Stimulated activated CD4-positive, alpha-beta T cell treated with anti-CD3 and anti-CD28 coated beads, Interleukin-2, amount 100 ng/mL, for 24 hours (primary cell): ENCODE data around the gene TBXA2R.
"Not testable (repeated sequence)": the region's sequence is repeated elsewhere in the genome, so short reads cannot be mapped to it uniquely, and the experiment has no call there.

Experiments used
- DNase-seq, 2 donors: peaks; one replicate each; pipeline ENCODE4 v3.0.0-alpha.2; 2020

The TBXA2R gene

DNA sequence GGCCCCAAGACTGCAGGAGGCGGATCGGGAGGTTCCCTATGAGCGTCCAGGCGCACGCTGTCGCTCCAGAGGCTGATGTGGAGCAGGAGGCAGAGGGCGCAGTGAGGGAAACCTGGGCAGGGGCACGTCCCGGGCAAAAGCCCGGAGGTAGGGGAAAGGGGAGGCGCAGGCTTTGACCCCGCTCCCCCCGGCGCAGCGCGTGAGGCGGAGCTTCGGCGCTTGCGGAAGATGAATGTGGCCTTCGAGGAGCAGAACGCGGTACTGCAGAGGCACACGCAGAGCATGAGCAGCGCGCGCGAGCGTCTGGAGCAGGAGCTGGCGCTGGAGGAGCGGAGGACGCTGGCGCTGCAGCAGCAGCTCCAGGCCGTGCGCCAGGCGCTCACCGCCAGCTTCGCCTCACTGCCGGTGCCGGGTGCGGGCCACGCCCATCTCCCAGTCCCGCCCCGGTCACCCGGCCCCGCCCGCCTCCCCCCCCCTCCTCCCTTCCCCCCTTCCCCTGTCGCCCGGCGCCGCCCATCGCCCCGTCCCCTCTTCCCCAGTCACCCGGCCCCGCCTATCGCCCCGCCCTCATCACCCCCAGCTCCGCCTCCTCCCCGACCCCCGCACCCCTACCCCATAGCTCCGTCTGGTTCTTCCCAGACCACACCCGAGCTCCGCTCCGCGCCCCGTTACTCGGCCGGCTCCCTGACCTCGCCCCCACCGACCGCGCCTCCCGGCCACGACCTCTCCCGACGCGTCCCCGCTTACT, 29.8 kb downstream of the TBXA2R start:
- DNase-seq: no peak

DNA sequence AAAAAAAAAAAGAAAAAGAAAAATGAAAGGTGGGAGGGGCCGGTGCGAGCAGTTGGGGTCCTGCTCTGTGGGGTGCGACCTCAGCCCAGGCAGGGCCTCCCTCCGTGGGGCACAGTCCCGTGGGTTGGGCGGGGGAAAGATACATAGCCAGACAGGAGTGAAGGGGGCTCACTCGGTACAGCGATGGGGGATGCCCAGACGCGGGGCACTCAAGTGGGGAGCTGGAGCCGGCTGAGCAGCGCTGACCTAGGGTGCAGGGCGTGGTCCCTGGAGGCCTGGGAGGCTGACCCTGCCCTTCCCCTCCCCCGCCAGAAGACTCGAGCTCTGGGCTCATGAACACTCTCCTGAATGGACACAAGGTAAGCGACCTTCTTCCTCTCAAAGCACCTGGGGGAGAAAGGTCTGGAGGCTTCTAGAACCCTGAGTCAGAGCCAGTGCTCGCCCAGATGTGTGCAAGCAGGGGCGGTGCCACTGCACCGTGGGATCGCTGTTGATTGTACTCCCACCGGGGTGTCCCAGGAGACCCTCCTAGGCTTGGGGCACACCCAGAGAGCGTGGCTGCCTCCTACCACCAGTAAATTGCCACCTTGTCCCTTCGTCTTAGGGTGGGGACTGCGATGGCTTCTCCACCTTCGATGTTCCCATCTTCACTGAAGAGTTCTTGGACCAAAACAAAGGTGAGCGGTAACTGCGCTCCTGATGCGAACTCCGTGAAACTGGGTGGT, 30.6 kb downstream of the TBXA2R start:
- DNase-seq: no peak

DNA sequence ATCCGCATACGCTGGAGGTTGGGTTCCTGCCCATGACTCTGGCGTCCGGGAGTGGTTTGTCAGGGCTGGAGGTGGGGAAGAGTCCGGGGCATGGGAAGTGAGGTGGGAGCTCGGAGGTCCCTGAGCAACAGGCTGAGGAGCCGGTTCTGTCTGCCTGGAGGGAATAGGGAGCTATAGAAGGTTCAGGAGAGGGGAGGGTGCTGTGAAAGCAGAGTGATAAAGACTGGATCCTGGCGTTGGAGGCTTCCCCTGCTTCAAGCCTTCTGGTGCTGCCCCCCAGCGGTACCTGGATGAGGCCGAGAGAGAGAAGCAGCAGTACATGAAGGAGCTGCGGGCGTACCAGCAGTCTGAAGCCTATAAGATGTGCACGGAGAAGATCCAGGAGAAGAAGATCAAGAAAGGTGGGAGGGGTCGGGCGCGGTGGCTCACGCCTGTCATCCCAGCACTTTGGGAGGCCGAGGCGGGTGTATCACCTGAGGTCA, 31.4 kb downstream of the TBXA2R start:
- DNase-seq: no peak

DNA sequence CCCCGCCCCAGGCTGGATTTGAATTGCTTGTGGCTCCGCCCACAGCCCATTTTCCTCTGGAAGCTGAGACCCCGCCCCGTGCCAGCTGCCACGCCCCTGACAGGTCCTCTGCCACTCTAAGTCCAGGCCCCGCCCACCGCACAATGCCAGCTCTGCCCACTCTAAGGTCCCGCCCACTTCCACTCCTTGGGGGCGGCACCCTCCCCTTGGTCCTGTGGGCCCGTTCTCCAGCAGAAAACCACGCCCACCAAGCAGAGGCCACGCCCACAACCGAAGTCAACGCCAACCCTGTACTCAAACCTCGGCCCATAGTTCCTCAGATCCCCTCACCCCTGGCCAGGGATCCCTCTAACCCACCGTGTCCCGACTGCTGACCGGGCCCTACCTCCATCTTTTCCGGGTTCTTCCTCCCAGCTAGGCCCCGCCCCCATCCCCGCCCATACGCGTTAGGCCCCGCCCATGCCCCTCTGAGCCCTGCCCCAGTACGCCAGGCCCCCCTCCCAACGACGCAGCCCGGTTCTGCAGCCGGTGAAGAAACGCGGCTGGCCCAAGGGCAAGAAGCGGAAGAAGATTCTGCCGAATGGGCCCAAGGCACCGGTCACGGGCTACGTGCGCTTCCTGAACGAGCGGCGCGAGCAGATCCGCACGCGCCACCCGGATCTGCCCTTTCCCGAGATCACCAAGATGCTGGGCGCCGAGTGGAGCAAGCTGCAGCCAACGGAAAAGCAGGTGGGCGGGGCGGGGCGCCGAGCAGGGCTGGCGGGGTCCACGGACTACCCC, 32.6 kb downstream of the TBXA2R start:
- peak; percentile 82 to 95 for DNase-seq

DNA sequence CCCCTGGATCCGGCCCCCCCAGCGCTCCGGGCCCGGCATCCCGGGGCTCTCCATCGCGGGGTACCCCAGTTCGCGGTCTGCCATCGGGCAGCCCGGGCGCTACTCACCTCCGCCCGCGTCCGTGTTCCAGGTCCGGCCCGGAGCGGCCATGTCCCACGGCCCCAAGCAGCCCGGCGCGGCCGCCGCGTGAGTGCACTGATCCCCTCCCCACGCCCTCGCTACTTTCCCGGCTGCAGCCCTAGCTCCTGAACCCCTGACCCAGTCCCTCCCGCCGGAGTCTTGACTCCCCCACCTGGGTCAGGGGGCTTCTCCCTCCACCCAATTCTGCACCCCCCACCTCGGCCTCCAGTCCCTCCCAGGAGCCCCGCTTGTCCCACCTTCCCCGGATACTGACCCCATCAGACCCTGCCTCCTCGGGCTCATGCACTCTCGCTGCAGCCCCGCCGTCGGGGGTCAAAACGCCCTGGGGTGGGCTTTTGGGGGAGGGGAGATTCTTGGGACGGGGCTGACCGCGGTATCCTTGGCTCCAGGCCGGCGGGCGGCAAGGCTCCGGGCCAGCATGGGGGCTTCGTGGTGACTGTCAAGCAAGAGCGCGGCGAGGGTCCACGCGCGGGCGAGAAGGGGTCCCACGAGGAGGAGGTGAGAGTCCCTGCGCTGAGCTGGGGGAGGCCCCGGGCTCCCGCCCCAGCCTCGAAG, 33.4 kb downstream of the TBXA2R start:
- peak; percentile 36 to 40 for DNase-seq

DNA sequence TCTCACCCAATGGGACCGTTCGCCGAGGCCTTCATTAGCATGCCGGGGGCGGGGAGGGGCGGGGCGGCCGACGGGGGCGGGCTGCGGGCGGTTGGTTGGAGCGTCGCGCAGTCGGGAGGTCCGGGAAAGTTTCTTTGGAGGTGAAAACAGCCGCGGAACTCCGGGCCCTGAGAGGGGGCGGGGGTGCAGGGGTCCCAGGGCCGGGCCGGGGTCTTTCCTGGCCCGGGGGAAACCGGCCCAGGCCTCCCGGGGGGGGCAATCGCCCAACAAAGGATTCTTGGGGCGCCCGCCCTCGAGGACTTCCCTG, 33.9 kb downstream of the TBXA2R start, which contains the start of gene HMG20B:
TSS of gene HMG20B (plus strand) at position 90 of the 307 bp plus-strand sequence. CDS start 366 bp downstream, outside the sequence.
- no peak for DNase-seq

DNA sequence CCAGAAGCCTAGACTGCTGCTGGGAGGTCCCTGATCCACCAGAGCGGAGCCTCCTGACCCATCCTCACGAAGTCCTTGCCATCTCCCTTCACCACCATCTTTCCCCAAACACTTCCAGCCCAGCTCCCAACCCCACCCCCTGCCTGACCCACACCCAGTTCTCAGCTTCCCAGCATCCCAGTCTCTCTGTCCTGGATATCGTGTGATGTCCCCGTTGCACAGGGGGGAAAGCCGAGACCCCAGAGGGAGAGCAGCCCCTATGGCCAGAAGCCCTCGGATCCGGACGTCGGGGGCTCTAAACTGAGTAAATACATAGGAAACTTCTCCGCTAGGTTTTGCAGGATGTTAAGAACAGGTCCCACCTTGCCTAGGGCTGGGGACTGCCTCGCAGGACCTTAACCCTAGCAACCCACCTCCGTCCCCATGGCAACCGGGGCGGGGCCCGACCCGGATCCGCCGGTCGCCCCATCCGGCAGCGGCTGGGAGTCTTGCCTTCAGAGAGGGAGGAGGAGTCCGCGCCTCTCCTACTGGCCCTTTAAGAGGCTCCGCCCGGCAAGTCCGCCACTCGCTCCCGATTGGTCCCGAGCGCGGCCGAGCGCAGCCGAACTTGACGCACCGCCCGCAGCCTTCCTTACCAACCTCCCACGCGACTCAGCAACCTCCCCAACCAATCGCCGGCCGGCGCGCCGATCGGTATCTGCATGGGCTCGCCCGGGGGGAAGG, 34.4 kb downstream of the TBXA2R start:
- DNase-seq: peak; percentile 99 to 100

DNA sequence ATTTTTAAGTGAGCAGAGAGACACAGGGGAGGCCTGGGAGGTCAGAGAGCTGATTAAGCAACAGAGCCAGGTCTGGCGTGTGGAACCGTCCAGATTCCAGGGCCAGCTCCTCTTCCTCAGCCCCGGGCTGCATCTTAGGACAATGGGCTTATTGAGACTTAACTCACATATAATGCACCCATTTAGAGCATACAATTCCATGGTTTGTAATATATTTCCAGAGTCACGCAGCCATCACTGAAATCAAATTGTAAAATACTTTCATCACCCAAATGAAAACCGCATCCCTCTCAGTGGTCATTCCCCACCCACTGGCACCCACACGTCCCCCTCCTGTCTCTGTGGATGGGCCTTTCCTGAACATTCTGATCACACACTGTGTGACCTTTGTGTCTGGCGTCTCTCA, 36.1 kb downstream of the TBXA2R start:
- DNase-seq: no peak

DNA sequence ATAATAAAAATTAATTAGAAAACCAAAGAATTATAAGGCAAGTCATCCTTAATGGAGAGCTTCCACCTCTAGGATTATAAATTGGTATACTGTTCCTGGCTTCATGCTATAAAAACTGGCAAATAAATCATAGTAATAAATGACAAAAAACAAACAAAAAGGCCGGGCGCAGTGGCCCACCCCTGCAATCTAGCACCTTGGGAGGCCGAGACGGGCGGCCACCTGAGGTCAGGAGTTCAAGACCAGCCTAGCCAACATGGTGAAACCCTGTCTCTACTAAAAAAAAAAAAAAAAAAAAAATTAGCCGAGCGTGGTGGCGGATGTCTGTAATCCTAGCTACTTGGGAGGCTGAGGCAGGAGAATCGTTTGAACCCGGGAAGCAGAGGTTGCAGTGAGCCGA, 36.6 kb downstream of the TBXA2R start:
- DNase-seq: not testable (repeated sequence)

DNA sequence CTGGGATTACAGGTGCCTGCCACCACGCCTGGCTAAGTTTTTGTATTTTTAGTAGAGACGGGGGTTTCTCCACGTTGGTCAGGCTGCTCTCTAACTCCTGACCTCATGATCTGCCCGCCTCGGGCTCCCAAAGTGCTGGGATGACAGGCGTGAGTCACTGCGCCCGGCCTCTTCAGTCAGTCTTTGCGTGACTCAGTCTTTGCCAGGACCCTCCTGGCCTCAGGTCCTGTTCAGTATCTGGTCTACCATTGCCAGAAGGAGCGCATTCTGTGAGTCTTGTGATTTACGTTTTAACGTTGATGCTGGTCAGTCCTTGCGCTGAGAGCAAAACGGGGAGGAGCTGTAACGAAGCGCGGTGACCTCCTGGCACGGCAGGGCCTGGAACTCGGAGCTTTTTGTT, 41.5 kb downstream of the TBXA2R start:
- DNase-seq: no peak

DNA sequence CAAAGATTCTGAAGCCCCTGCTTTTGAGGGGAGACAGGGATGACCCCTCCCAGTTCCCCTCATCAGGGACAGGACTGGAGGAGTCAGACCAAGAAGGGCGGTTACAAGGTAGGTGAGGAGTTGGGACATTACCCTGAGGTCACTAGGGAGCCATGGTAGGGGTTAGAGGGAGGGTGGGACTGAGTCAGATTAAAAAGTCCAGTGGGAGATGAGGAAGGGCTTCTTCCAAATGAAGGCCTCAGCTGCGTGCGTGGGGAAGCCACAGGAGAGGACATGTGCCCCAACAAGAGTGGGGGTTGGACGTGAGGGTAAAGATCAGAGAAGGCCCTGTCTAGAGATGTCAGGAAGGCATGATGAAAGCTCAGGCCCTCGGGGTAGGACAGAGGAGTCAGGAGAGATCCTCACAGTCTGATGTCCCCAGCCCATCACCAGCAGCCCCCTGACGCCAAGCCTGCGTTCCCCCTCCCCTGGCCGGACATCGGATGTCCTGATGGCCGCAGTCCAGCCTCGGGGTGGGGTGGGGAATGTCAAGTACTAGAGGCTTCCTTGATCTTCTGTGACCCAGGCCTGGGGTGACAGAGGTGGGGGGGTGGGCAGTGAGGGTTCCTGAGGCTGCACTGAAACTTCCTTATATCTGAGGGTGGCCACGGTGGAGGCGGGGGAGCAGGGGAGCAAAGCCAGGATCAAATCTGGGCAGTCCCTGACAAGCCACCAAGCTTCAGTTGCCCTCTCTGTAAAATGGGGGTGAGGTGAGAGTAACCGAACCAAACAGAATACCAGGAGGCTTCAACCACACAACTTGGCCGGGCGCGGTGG, 42.8 kb downstream of the TBXA2R start:
- DNase-seq: no peak

DNA sequence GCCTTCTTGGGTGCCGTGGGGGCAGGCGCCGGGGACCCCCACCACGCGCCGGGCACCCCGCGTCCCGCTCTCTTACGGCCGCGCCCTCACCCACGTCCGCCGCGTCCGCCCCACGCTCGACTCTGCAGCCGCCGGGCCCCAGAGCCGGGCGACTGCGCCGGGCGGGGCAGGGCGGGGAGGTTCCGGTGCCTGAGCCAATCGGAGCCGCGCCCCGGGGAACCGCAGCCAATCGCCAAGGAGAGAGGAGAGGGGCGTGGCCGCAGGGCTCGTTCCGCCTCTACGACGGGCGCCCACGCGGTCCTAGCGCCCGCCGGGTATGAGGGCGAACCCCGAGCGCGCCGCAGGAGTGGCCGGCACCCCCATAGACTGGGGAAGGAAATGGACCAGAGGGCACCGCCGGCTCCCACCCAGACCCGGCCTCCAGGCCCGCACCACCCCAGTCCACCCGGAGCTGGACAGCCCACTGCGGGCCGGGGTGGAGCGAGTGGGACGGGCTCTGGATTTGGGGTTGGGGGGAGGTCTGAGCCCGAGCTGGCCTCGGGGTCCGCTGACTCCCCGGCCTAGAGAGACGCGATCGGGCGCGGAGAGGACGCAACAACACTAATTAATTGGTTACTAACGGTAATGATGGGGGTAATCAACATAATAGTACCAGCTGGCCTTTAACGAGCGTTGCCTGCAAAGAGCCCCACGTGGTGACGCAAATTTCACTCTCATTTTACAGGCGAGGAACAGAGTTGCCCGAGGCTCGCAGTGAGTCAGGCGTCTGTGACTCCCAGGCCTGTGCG, 49.0 kb downstream of the TBXA2R start, which contains the start of gene MFSD12:
TSS of gene MFSD12 (minus strand) at position 126 of the 788 bp plus-strand sequence. CDS start 183 bp downstream, outside the sequence.
- DNase-seq: peak; percentile 97 to 98

DNA sequence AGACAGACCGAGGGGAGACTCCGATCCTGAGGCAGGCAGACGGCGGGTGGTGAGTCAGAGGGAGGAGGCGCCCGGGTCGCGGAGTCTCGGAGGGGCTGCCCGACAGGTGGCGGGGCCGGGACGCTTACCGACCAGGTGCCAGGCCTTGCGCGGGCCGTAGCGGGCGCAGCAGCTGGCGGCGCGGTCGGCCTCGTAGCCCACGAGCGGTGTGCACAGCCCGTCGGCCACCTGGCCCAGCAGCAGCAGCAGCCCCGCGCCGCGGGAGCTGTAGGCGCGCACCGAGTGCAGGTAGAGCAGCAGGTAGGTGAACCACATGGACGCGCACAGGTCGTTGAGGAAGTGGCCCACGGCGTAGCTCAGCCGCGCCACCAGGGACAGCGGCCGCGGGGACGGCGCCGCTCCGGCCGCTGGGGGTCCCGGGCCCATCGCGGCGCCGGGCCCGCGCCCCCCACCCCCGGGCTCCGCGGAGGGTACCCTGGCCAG, 49.7 kb downstream of the TBXA2R start:
- DNase-seq: peak; percentile 73 to 76

DNA sequence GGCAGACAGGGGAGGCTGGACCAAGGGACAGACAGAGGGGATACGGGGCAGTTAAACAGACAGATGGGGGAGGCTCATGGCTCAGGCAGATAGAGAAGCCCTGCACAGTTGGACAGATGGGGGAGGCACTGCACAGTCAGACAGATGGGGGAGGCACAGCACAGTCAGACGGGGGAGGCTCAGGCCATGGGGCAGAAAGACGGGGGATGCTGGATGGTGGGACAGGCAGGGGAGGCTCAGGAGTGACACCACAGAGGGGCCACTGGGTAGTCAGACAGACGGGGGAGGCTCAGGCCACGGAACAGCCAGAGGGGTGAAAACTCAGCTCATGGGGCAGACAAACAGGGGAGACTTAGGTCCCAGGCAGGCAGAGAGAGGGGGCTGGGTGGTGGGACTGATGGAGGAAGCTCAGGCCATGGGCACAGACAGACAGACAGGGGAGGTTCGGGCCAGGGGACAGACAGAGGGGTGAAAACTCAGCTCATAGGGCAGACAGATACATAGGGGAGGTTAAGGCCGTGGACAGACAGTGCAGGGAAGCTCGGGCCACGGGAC, 50.2 kb downstream of the TBXA2R start:
- DNase-seq: peak in 1 of 2 donors; percentile 32

DNA sequence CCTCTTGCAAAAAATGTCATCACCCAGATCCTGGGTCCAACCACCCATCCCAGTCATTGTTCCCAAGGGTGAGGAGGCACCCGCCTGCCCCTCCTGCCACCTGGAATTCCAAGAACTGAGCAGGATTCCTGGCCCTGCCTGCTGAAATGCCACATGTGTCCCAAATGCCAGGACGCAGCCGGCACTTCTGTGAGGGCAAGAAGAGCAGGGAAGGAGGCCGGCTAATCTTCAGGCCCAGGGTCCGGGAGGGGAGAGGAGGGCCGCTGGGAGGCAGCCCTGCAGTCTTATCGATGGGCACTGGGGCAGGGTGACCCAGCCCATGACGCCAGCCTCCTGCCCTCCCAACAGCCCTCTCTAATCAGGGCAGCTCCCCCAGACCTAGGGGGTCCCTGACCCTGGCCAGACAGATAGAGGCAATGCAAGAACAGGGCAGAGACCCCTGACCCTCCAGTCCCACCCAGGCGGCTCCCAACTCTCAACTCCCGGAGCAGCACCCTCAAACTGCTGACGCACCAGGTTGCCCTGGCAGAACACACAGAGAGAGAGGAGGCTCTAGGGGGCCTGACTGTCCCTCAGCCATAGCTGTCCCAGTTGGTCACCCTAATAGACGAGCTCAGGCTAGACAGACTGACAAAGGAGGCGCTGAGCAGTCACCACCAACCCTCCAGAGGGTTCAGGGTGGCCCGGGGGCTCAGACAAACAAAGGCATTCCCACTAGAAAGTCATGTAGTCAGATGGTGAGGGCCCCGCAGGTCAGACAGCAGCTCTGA, 50.8 kb downstream of the TBXA2R start:
- no peak for DNase-seq

DNA sequence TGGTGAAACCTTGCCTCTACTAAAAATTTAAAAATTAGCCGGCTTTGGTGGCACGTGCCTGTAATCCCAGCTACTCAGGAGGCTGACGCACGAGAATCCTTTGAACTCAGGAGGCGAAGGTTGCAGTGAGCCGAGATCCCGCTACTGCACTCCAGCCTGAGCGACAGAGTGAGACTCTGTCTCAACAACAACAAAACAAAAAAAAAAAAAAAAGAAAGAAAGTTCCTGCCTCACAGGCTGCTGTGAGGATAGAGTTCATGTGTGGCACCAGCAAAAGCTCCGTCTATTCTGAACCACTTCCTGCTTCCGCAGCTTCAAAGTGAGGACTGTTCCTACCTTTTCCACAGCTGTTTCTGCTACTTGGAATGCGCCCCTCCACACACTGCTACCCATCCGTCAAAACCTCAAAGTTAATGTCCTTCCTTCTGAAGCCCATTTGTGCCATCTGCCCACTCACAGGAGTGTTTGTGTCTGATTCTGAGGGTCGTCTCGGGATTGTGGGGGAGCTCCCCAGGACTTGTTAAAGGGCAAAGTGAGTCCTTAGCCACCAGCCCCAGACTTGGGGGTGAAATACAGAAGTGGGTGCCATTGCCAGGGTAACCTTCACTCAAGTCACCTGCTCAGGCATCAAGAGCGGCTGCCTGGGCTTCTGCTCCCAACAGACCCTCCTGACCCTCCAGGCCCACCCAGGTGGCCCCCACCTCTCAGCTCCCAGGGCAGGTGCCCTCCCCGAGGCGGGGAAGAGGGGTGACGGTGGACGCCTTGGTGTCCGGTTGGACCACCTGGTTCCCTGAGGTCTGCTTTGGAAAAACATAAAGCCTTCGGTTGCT, 52.2 kb downstream of the TBXA2R start:
- peak in 1 of 2 donors; percentile 37 for DNase-seq

DNA sequence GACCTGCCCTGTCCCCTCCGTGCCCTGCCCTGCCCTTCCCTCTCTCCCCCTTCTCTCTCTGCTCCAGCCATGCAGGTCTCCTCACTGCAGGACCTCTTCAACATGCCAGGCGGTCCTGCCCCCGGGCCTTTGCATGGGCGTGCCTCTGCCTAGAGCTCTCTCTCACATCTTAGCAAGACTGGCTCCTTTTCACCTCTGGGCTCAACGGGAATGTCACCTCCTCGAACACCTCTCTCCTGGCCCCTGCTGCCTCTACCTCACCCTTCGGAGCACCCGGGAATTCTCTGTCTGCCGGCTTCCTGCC, 54.9 kb downstream of the TBXA2R start:
- DNase-seq: no peak
